ENCODE results near the gene BAHD1.
A peak's percentile ranks its signal among the peaks of the same experiment; 100 is the strongest.

The BAHD1 gene

DNA sequence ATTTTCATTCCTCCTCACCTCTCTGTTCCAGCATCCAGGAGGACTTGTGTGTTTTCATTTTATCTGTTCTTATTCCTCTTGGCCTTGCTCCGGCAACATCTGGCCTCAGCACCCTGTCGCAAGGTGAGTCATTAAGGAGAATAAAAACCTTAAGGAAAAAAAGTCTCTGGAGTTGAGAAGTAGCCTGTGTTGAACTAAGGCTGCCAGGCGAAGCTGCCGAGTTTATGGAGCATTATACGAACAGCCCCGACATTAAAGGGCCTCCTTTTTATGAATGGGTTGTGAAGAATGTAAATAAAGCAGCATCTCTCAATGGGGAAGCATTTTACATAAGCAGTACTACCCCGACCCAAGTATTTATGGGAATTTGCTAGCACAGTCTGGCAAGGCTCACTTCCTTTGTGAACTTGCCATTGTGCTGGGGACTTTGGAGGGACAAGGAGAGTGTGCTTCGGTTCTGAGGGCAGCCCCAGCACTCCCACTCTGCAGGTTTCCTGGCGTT lies 4.7 kb downstream of the BAHD1 start:
- peaks cover 26% of the 10 kb centered on the region for H3K79me1 ChIP-seq (ENCODE audit: low read length)
- peak overlapping the region; percentile 71 for H3K56ac ChIP-seq (ENCODE audit: low read length)
- no peak overlapping the region for H3K4ac ChIP-seq (ENCODE audit: low read depth, low read length)
- H3K27ac ChIP-seq (ENCODE audit: low read depth, low read length) = peak overlapping the region; percentile 8
- no peak overlapping the region for H2AK5ac ChIP-seq (ENCODE audit: low read length)
- H3K36me3 ChIP-seq (ENCODE audit: control insufficient read depth, insufficient read depth, low read length) = no peaks in the 10 kb centered on the region
- no CpG with 5 or more reads among the region's 9 CpGs for WGBS (ENCODE audit: extremely low coverage, insufficient coverage, low lambda C conversion rate)
- peak overlapping the region; percentile 22 for H3K18ac ChIP-seq (ENCODE audit: low read length)
- peak overlapping the region; percentile 33 for H3K9ac ChIP-seq (ENCODE audit: low read length)
- no peak for DNase-seq
- H3K79me2 ChIP-seq (ENCODE audit: control insufficient read depth, insufficient read depth, low read length) = peaks cover 86% of the 10 kb centered on the region
- H2BK5ac ChIP-seq (ENCODE audit: low read length) = no peak overlapping the region
- H3K23ac ChIP-seq (ENCODE audit: low read length) = no peak overlapping the region
- no peak overlapping the region for H2BK120ac ChIP-seq (ENCODE audit: low read depth, low read length)
- no peak overlapping the region for H4K8ac ChIP-seq (ENCODE audit: low read depth, low read length)
- H2BK15ac ChIP-seq (replicated peaks; ENCODE audit: low read depth) = no peak overlapping the region
- H3K4me1 ChIP-seq (ENCODE audit: control insufficient read depth, low read depth, low read length) = peaks cover 27% of the 10 kb centered on the region
- H3K4me2 ChIP-seq (ENCODE audit: low read length) = no peak overlapping the region
- no peak overlapping the region for H3K4me3 ChIP-seq (ENCODE audit: low read length)
- H3K27me3 ChIP-seq (ENCODE audit: insufficient read depth, low read length, poor library complexity) = no peaks in the 10 kb centered on the region
- no peak overlapping the region for H4K5ac ChIP-seq (ENCODE audit: low read length)

DNA sequence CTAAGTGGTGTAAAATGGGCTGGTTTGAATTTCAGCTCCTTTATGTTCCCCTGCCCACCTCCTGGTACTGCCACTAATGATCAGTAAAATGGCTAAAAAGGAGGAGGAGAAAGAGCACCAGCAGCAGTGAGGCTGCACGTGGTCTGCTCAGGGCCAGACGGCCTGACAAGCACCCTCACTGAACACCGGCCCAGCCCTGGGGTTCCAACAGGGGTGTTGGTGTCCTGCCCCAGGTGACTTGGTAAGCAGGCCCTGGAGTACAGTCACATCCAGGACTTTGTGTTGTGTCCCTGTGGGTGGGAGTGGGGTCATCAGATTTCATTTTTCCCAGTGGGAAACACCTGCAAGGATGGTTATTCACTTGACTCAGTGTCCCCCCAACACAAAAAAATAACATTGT lies 5.4 kb downstream of the BAHD1 start:
- no CpG with 5 or more reads among the region's 3 CpGs for WGBS (ENCODE audit: extremely low coverage, insufficient coverage, low lambda C conversion rate)
- Histone ChIP-seq H2BK5ac (ENCODE audit: low read length) (no peak overlapping the region), H2AK5ac (ENCODE audit: low read length) (no peak overlapping the region), H3K56ac (ENCODE audit: low read length) (peak overlapping the region; percentile 11), H2BK15ac (replicated peaks; ENCODE audit: low read depth) (no peak overlapping the region), H3K79me2 (ENCODE audit: control insufficient read depth, insufficient read depth, low read length) (peaks cover 90% of the 10 kb centered on the region), H4K5ac (ENCODE audit: low read length) (no peak overlapping the region), H3K27ac (ENCODE audit: low read depth, low read length) (no peak overlapping the region), H3K4me3 (ENCODE audit: low read length) (no peak overlapping the region), H3K9ac (ENCODE audit: low read length) (peak overlapping the region; percentile 33), H3K18ac (ENCODE audit: low read length) (no peak overlapping the region), H3K27me3 (ENCODE audit: insufficient read depth, low read length, poor library complexity) (no peaks in the 10 kb centered on the region), H2BK120ac (ENCODE audit: low read depth, low read length) (no peak overlapping the region), H3K79me1 (ENCODE audit: low read length) (peaks cover 26% of the 10 kb centered on the region), H4K8ac (ENCODE audit: low read depth, low read length) (no peak overlapping the region), H3K4me2 (ENCODE audit: low read length) (no peak overlapping the region), H3K36me3 (ENCODE audit: control insufficient read depth, insufficient read depth, low read length) (no peaks in the 10 kb centered on the region), H3K4ac (ENCODE audit: low read depth, low read length) (no peak overlapping the region), H3K23ac (ENCODE audit: low read length) (no peak overlapping the region), H3K4me1 (ENCODE audit: control insufficient read depth, low read depth, low read length) (peaks cover 27% of the 10 kb centered on the region)
- DNase-seq = no peak

DNA sequence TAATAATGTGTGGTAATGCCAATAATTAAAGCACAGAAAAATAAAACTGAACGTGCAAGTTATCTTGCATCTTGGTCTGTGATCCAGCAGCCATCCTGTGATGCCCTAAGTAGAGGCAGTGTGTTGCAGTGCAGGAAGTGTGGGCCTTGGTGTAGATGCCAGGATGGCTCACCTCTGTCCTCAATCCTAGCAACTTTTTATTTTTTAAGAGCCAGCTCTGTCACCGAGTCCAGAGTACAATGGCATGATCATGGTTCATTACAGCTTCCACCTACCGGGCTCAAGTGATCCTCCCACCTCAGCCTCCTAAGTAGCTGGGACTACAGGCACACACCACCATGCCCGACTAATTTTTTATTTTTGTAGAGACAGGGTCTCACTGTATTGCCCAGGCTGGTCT lies 7.6 kb downstream of the BAHD1 start:
- no peak overlapping the region for H2BK120ac ChIP-seq (ENCODE audit: low read depth, low read length)
- no peak overlapping the region for H2AK5ac ChIP-seq (ENCODE audit: low read length)
- H3K4me3 ChIP-seq (ENCODE audit: low read length) = no peak overlapping the region
- H3K4ac ChIP-seq (ENCODE audit: low read depth, low read length) = no peak overlapping the region
- H3K18ac ChIP-seq (ENCODE audit: low read length) = no peak overlapping the region
- H4K8ac ChIP-seq (ENCODE audit: low read depth, low read length) = no peak overlapping the region
- H3K56ac ChIP-seq (ENCODE audit: low read length) = no peak overlapping the region
- H3K27ac ChIP-seq (ENCODE audit: low read depth, low read length) = no peak overlapping the region
- no peaks in the 10 kb centered on the region for H3K27me3 ChIP-seq (ENCODE audit: insufficient read depth, low read length, poor library complexity)
- peaks cover 25% of the 10 kb centered on the region for H3K4me1 ChIP-seq (ENCODE audit: control insufficient read depth, low read depth, low read length)
- peaks cover 90% of the 10 kb centered on the region for H3K79me2 ChIP-seq (ENCODE audit: control insufficient read depth, insufficient read depth, low read length)
- no peak overlapping the region for H3K4me2 ChIP-seq (ENCODE audit: low read length)
- no peak overlapping the region for H3K9ac ChIP-seq (ENCODE audit: low read length)
- peaks cover 27% of the 10 kb centered on the region for H3K79me1 ChIP-seq (ENCODE audit: low read length)
- H3K36me3 ChIP-seq (ENCODE audit: control insufficient read depth, insufficient read depth, low read length) = no peaks in the 10 kb centered on the region
- H4K5ac ChIP-seq (ENCODE audit: low read length) = no peak overlapping the region
- no peak overlapping the region for H2BK15ac ChIP-seq (replicated peaks; ENCODE audit: low read depth)
- DNase-seq = no peak
- H3K23ac ChIP-seq (ENCODE audit: low read length) = no peak overlapping the region
- WGBS (ENCODE audit: extremely low coverage, insufficient coverage, low lambda C conversion rate) = no CpG with 5 or more reads among the region's 4 CpGs
- no peak overlapping the region for H2BK5ac ChIP-seq (ENCODE audit: low read length)

DNA sequence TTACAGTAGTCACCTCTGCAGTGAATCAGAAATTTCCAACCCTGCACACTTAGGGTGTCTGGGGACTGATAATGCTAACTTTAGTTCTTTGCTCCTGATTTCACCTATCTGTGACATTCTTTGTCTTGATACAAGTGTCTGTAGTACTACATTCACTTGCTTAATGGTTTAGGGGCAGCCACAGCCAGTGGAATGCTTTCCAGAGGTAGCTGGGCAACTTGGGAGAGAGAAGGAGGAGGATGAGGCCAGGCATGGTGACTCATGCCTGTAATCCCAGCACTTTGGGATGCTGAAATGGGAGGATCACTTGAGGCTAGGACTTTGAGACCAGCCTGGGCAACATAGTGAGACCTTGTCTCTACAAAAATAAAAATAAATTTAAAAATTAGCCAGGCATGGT lies 8.5 kb downstream of the BAHD1 start:
- peaks cover 25% of the 10 kb centered on the region for H3K79me1 ChIP-seq (ENCODE audit: low read length)
- H3K4ac ChIP-seq (ENCODE audit: low read depth, low read length) = no peak overlapping the region
- no peak overlapping the region for H4K8ac ChIP-seq (ENCODE audit: low read depth, low read length)
- H3K27ac ChIP-seq (ENCODE audit: low read depth, low read length) = no peak overlapping the region
- H3K4me2 ChIP-seq (ENCODE audit: low read length) = no peak overlapping the region
- H2BK120ac ChIP-seq (ENCODE audit: low read depth, low read length) = no peak overlapping the region
- no peaks in the 10 kb centered on the region for H3K27me3 ChIP-seq (ENCODE audit: insufficient read depth, low read length, poor library complexity)
- no peak overlapping the region for H4K5ac ChIP-seq (ENCODE audit: low read length)
- peak; percentile 82 for DNase-seq
- no peak overlapping the region for H3K56ac ChIP-seq (ENCODE audit: low read length)
- no peak overlapping the region for H2BK5ac ChIP-seq (ENCODE audit: low read length)
- H2BK15ac ChIP-seq (replicated peaks; ENCODE audit: low read depth) = no peak overlapping the region
- H2AK5ac ChIP-seq (ENCODE audit: low read length) = no peak overlapping the region
- no peak overlapping the region for H3K4me3 ChIP-seq (ENCODE audit: low read length)
- peaks cover 90% of the 10 kb centered on the region for H3K79me2 ChIP-seq (ENCODE audit: control insufficient read depth, insufficient read depth, low read length)
- no peak overlapping the region for H3K23ac ChIP-seq (ENCODE audit: low read length)
- no peak overlapping the region for H3K18ac ChIP-seq (ENCODE audit: low read length)
- no peak overlapping the region for H3K9ac ChIP-seq (ENCODE audit: low read length)
- no peaks in the 10 kb centered on the region for H3K36me3 ChIP-seq (ENCODE audit: control insufficient read depth, insufficient read depth, low read length)
- peaks cover 18% of the 10 kb centered on the region for H3K4me1 ChIP-seq (ENCODE audit: control insufficient read depth, low read depth, low read length)

DNA sequence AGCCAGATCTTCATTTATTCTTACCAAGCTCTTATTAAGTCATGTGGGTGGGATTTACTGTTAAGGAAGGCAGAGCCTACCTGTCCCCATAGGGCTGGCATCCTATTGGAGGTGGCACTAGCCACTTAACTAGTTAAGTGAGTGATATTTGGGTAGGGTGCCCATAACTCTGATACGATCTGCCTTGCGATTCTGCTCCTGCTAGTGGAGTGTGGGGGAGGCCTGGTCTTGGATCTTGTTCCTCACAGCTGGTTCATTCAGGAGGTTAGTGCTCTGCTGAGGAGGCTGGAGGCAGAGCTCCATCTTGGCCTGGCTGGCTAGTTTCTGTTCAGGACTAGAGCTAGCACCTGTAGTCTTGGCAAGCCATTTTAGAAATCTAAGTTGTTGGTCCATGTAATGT lies 9.3 kb downstream of the BAHD1 start:
- no peak overlapping the region for H3K4me3 ChIP-seq (ENCODE audit: low read length)
- no peak overlapping the region for H3K4ac ChIP-seq (ENCODE audit: low read depth, low read length)
- no peak overlapping the region for H3K9ac ChIP-seq (ENCODE audit: low read length)
- no peaks in the 10 kb centered on the region for H3K36me3 ChIP-seq (ENCODE audit: control insufficient read depth, insufficient read depth, low read length)
- no peak overlapping the region for H2BK15ac ChIP-seq (replicated peaks; ENCODE audit: low read depth)
- H3K27me3 ChIP-seq (ENCODE audit: insufficient read depth, low read length, poor library complexity) = no peaks in the 10 kb centered on the region
- H3K4me2 ChIP-seq (ENCODE audit: low read length) = no peak overlapping the region
- no peak overlapping the region for H4K8ac ChIP-seq (ENCODE audit: low read depth, low read length)
- no peak overlapping the region for H3K23ac ChIP-seq (ENCODE audit: low read length)
- H3K79me2 ChIP-seq (ENCODE audit: control insufficient read depth, insufficient read depth, low read length) = peaks cover 90% of the 10 kb centered on the region
- no peak overlapping the region for H3K18ac ChIP-seq (ENCODE audit: low read length)
- WGBS (ENCODE audit: extremely low coverage, insufficient coverage, low lambda C conversion rate) = no CpG with 5 or more reads among the region's 2 CpGs
- H2AK5ac ChIP-seq (ENCODE audit: low read length) = no peak overlapping the region
- no peak overlapping the region for H3K27ac ChIP-seq (ENCODE audit: low read depth, low read length)
- no peak overlapping the region for H2BK120ac ChIP-seq (ENCODE audit: low read depth, low read length)
- no peak overlapping the region for H2BK5ac ChIP-seq (ENCODE audit: low read length)
- peaks cover 17% of the 10 kb centered on the region for H3K4me1 ChIP-seq (ENCODE audit: control insufficient read depth, low read depth, low read length)
- DNase-seq = no peak
- peaks cover 25% of the 10 kb centered on the region for H3K79me1 ChIP-seq (ENCODE audit: low read length)
- H3K56ac ChIP-seq (ENCODE audit: low read length) = no peak overlapping the region
- H4K5ac ChIP-seq (ENCODE audit: low read length) = no peak overlapping the region

DNA sequence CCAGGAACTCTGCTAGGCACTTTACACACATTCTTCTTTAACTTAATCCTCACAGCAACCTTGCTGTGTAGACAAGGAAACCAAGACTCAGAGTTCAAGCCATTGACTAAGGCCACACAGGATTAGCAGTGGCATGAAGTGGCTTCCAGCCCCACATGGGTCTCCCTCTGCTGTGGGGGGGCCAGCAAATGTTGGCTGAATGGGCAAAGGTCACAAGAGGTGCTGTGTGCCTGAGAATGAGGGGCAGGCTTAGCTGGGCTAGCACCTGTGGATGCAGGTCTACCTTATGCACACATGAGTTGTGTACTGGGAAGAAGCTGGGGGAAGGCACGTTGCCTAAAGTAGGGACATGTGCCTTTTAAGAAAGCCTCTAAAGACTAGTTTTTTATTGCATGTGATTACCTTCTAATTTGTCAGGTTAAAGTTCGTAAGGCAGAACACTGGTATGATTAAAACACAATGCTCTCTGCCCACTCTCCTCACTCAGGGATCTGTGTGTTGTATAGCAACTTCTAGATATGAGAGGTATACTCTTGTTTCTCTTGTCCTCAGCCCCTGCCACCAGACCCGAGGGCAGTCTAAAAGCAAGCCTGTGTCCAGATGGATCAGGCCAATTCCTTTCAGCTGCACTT lies 10.9 kb downstream of the BAHD1 start:
- H3K9ac ChIP-seq (ENCODE audit: low read length) = no peak overlapping the region
- no peak overlapping the region for H3K27ac ChIP-seq (ENCODE audit: low read depth, low read length)
- H3K23ac ChIP-seq (ENCODE audit: low read length) = no peak overlapping the region
- DNase-seq = no peak
- H3K4me3 ChIP-seq (ENCODE audit: low read length) = no peak overlapping the region
- peaks cover 91% of the 10 kb centered on the region for H3K79me2 ChIP-seq (ENCODE audit: control insufficient read depth, insufficient read depth, low read length)
- no CpG with 5 or more reads among the region's 3 CpGs for WGBS (ENCODE audit: extremely low coverage, insufficient coverage, low lambda C conversion rate)
- H3K27me3 ChIP-seq (ENCODE audit: insufficient read depth, low read length, poor library complexity) = no peaks in the 10 kb centered on the region
- no peak overlapping the region for H2AK5ac ChIP-seq (ENCODE audit: low read length)
- no peak overlapping the region for H3K56ac ChIP-seq (ENCODE audit: low read length)
- no peak overlapping the region for H3K4ac ChIP-seq (ENCODE audit: low read depth, low read length)
- H3K36me3 ChIP-seq (ENCODE audit: control insufficient read depth, insufficient read depth, low read length) = no peaks in the 10 kb centered on the region
- no peak overlapping the region for H3K4me2 ChIP-seq (ENCODE audit: low read length)
- H3K4me1 ChIP-seq (ENCODE audit: control insufficient read depth, low read depth, low read length) = peaks cover 15% of the 10 kb centered on the region
- H2BK15ac ChIP-seq (replicated peaks; ENCODE audit: low read depth) = no peak overlapping the region
- H2BK120ac ChIP-seq (ENCODE audit: low read depth, low read length) = no peak overlapping the region
- no peak overlapping the region for H4K8ac ChIP-seq (ENCODE audit: low read depth, low read length)
- peaks cover 34% of the 10 kb centered on the region for H3K79me1 ChIP-seq (ENCODE audit: low read length)
- H3K18ac ChIP-seq (ENCODE audit: low read length) = no peak overlapping the region
- no peak overlapping the region for H4K5ac ChIP-seq (ENCODE audit: low read length)
- no peak overlapping the region for H2BK5ac ChIP-seq (ENCODE audit: low read length)

Measured in mesendoderm (in vitro differentiated cells).